GM19468 (cell line): ENCODE results near the gene RCSD1.
"Not testable (repeated sequence)": the region's sequence is repeated elsewhere in the genome, so short reads cannot be mapped to it uniquely, and the experiment has no call there.

Experiments
- ATAC-seq: cut with Tn5 transposase; IDR thresholded peaks from one replicate; pipeline ENCODE4 v1.9.1; 2021; ENCODE audit warnings: mild to moderate bottlenecking, moderate library complexity, moderate number of reproducible peaks; ENCODE audit not compliant: unreplicated experiment; ENCODE audit errors: extremely low read depth

The RCSD1 gene

GRCh38 chr1:167734227-167734626 is 104.2 kb downstream of the RCSD1 start:
- no peak for ATAC-seq

GRCh38 chr1:167734841-167735240 is 104.8 kb downstream of the RCSD1 start:
- no peak for ATAC-seq

GRCh38 chr1:167737169-167737568 is 107.1 kb downstream of the RCSD1 start:
- ATAC-seq = no peak

- ATAC-seq = no peak
Observed at GRCh38 chr1:167738158-167738557, 108.1 kb downstream of the RCSD1 start.

GRCh38 chr1:167739752-167740151 is 109.7 kb downstream of the RCSD1 start:
- ATAC-seq = no peak

- not testable (repeated sequence) for ATAC-seq
Observed at GRCh38 chr1:167741103-167741502, 111.1 kb downstream of the RCSD1 start.

- not testable (repeated sequence) for ATAC-seq
Observed at GRCh38 chr1:167742392-167743057, 112.5 kb downstream of the RCSD1 start.

- no peak for ATAC-seq
Observed at GRCh38 chr1:167744901-167745300, 114.9 kb downstream of the RCSD1 start.

GRCh38 chr1:167746013-167746672 is 116.1 kb downstream of the RCSD1 start:
- no peak for ATAC-seq

- ATAC-seq = no peak
Observed at GRCh38 chr1:167746988-167747655, 117.1 kb downstream of the RCSD1 start.

GRCh38 chr1:167747988-167748387 is 118.0 kb downstream of the RCSD1 start:
- ATAC-seq = no peak

GRCh38 chr1:167748906-167749305 is 118.9 kb downstream of the RCSD1 start:
- ATAC-seq = no peak

- no peak for ATAC-seq
Observed at GRCh38 chr1:167749741-167750140, 119.7 kb downstream of the RCSD1 start.

GRCh38 chr1:167750641-167751040 is 120.6 kb downstream of the RCSD1 start:
- ATAC-seq = no peak

GRCh38 chr1:167751676-167752075 is 121.6 kb downstream of the RCSD1 start:
- ATAC-seq = no peak

GRCh38 chr1:167752219-167752985 is 122.4 kb downstream of the RCSD1 start:
- no peak for ATAC-seq

- ATAC-seq = no peak
Observed at GRCh38 chr1:167755654-167756053, 125.6 kb downstream of the RCSD1 start.
